HG03045 (cell line): ENCODE results near the gene KRT14.

ENCODE experiments used
- ATAC-seq: cut with Tn5 transposase; IDR thresholded peaks from one replicate; pipeline ENCODE4 v1.9.1; 2021; ENCODE audit warnings: mild to moderate bottlenecking, moderate library complexity; ENCODE audit not compliant: unreplicated experiment

Gene KRT14

GRCh38 chr17:41533613-41534012, 53.1 kb downstream of the KRT14 start:
- no peak for ATAC-seq

- ATAC-seq = no peak
These were observed 53.6 kb downstream of the KRT14 start for GRCh38 chr17:41532947-41533570.
